GM13976 (cell line): ENCODE results near the gene PRUNE1.

Experiments
- DNase-seq: peaks from one replicate; pipeline ENCODE4 v3.0.0; 2012; ENCODE audit warnings: low spot score
- CTCF ChIP-seq: IDR thresholded peaks from 2 replicates; pipeline ENCODE4 v1.5.1; 2012; ENCODE audit warnings: borderline replicate concordance, mild to moderate bottlenecking; ENCODE audit not compliant: insufficient read depth; ENCODE audit errors: extremely low read depth, missing control alignments, control extremely low read depth
- in situ Hi-C: fragments of 300-500 bp; cut with MboI; formaldehyde crosslinking; loops from one replicate; pipeline ENCODE4 v1.12.0; 2022; ENCODE audit warnings: low sequenced_read_pairs, mixed read lengths, inconsistent platforms; ENCODE audit not compliant: unreplicated experiment

PRUNE1 gene

GRCh38 chr1:151047591-151047924, 39.3 kb downstream of the PRUNE1 start, which contains the start of gene C1orf56:
C1orf56 (plus strand) TSS chr1:151047751; CDS start chr1:151047848, 97 bp downstream.
- peak; percentile 90 for DNase-seq
- in situ Hi-C loops, result no loop called here
- TF ChIP-seq CTCF, result no peak

GRCh38 chr1:151047925-151048644, 39.8 kb downstream of the PRUNE1 start:
- DNase-seq, result peak; percentile 79
- in situ Hi-C loops, result no loop called here
- peak; percentile 31 for TF ChIP-seq CTCF

GRCh38 chr1:151048645-151049032, 40.4 kb downstream of the PRUNE1 start:
- no peak for TF ChIP-seq CTCF
- in situ Hi-C loops, result no loop called here
- DNase-seq, result no peak

- in situ Hi-C loops, result no loop called here
- no peak for TF ChIP-seq CTCF
- no peak for DNase-seq
Measured at GRCh38 chr1:151049458-151049857, 41.2 kb downstream of the PRUNE1 start.

GRCh38 chr1:151050051-151050688, 41.9 kb downstream of the PRUNE1 start:
- no peak for DNase-seq
- in situ Hi-C loops, result no loop called here
- TF ChIP-seq CTCF, result no peak

GRCh38 chr1:151051356-151052009, 43.2 kb downstream of the PRUNE1 start:
- no peak for DNase-seq
- in situ Hi-C loops, result no loop called here
- TF ChIP-seq CTCF, result no peak
